Head of caudate nucleus (tissue), 42 donors: Measurements from ENCODE around the gene USP11.

ENCODE experiments used
- DNase-seq, 42 donors: peaks; one replicate each; pipeline versions ENCODE4 v3.0.0 to v3.0.0-alpha.2; 2020 to 2021; ENCODE audit warnings: mixed read lengths in 7 of 42
- intact Hi-C: fragments of 100-400 bp; cut with DNase I; formaldehyde crosslinking; loops from one replicate; pipeline ENCODE4 v1.15.0; 2022

USP11 gene

DNA sequence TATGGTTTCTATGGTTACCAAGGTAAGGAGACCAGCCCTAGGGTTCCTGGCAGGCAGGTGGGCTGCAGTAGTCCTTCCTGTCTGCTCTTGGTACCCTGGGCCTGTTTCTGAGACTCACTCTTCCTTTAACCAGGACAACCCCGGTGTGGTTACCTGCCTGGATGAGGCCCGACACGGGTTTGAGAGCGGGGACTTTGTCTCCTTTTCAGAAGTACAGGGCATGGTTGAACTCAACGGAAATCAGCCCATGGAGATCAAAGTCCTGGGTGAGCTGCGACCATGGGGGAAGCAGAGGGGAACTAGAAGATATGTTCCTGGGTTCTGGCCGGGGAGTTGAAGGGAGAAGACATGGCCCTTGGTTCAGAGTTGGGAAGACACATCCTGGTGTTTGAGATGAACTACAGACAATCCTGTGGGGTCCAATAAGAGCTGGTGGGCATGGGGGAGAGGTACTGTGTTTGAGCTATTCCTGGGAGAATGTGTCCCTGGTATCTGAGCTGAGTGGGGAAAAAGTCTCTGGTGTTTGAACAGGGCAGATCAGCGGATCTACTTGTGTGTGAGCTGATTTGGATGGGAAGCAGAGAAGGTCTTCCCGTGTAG is 31.4 kb upstream of the USP11 start:
- intact Hi-C loops, result no loop called here
- DNase-seq, result no peak

DNA sequence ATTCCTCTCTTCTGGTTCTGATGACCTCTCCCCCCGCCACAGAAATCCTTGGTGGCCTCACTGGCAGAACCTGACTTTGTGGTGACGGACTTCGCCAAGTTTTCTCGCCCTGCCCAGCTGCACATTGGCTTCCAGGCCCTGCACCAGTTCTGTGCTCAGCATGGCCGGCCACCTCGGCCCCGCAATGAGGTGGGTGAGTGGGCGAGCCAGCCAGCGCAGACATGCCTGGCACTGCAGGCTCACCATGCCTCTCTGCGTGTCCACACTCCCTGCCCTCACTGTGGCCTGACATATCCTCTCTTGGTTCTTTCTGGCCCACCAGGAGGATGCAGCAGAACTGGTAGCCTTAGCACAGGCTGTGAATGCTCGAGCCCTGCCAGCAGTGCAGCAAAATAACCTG is 30.5 kb upstream of the USP11 start:
- DNase-seq, result no peak
- intact Hi-C loops, result no loop called here

- intact Hi-C loops, result no loop called here
Observed at GRCh38 chrX:47202877-47203276, 29.9 kb upstream of the USP11 start.

GRCh38 chrX:47204970-47205369 is 27.8 kb upstream of the USP11 start:
- peak in 2 of 42 donors; percentile 25 to 42 for DNase-seq
- intact Hi-C loops, result no loop called here

More at GRCh38 chrX:47202877-47203276, 29.9 kb upstream of the USP11 start:
- no peak for DNase-seq

DNA sequence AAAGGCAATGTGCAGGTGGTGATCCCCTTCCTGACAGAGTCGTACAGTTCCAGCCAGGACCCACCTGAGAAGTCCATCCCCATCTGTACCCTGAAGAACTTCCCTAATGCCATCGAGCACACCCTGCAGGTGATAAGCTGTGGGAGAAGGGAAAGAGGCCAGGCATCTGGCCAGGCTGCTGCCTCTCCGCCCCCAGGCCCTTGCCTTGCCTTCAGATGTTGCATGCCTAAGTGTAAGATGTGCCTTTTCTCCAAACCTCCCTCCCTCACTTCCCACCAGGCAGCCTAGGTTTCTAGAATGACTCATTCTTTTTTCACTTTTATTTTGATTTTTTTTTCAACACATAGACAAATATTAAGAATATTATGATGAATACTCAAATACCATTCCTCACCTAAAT is 26.5 kb upstream of the USP11 start:
- DNase-seq, result peak in 5 of 42 donors; percentile 8 to 53 (median 43)
- intact Hi-C loops, result no loop called here

DNA sequence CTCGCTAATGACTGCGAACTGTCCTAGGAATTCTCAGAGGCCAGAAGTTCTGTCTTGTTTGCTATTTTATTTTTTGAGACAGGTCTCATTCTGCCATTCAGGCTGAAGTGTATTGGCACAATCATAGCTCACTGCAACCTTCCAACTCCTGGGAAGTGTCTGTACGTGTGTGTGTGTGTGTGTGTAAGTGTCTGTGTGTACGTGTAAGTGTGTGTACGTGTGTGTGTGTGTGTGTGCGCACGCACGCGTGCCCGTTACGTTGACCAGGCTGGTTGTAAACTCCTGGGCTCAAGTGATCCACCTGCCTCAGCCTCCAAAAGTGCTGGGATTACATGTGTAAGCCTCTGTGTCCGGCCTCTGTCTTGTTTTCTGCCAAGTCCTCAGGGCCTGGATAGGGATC is 24.7 kb upstream of the USP11 start:
- intact Hi-C loops, result no loop called here
- DNase-seq, result no peak

DNA sequence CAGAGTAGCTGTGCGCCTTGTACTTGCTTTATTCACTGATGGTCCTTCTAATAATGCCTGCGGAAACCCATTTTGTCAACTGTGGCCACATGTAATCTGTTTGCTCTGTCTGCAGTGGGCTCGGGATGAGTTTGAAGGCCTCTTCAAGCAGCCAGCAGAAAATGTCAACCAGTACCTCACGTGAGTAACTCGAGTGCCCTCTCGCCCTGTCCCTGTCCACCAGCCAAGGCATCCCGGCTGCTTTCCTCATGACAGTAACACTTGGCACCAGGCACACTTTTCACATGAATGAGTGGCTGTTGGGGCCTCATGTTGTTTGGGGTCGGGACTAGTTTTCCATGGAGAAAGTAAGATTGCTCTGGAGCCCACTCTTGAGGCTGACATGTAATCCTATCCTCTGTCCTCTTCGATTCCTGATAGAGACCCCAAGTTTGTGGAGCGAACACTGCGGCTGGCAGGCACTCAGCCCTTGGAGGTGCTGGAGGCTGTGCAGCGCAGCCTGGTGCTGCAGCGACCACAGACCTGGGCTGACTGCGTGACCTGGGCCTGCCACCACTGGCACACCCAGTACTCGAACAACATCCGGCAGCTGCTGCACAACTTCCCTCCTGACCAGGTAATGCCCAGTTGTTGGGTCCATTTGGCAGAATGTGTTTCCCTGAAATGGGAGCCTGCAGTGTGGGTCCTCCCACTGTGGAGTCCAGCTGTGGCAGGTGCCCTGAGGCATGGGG is 23.1 kb upstream of the USP11 start:
- intact Hi-C loops, result no loop called here
- DNase-seq, result peak in 1 of 42 donors; percentile 53

DNA sequence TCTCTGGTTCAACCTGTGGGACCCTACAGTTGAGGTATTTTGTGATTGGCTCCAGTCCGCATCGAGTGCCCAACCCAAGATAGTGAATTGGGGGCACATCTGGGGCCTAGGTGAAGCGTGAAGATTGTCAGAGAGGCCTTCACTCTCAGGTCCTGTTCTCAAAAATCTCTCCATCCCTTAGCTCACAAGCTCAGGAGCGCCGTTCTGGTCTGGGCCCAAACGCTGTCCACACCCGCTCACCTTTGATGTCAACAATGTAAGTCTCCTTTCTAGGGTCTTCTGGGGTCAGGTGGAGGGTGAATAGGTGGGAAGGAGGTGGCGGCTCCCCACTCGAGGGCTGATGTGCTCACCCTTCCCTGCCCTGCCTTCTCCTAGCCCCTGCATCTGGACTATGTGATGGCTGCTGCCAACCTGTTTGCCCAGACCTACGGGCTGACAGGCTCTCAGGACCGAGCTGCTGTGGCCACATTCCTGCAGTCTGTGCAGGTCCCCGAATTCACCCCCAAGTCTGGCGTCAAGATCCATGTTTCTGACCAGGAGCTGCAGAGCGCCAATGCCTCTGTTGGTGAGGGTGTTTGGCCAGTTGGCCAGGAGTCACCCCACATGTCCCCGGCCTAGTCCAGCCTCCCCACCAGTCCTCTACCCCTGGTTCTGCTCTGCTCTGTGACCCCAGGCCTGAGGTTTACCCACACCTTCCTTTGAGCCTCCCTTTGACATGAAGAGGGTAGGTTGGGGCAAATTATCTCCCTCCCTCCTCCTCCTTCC is 22.0 kb upstream of the USP11 start:
- DNase-seq, result no peak
- intact Hi-C loops, result no loop called here

- intact Hi-C loops, result no loop called here
- DNase-seq, result no peak
Observed at GRCh38 chrX:47212381-47213293, 20.2 kb upstream of the USP11 start.

GRCh38 chrX:47214435-47215077 is 18.3 kb upstream of the USP11 start:
- intact Hi-C loops, result no loop called here
- DNase-seq, result no peak

- no peak for DNase-seq
- intact Hi-C loops, result no loop called here
Observed at GRCh38 chrX:47215291-47215900, 17.4 kb upstream of the USP11 start.

- DNase-seq, result no peak
- intact Hi-C loops, result no loop called here
Observed at GRCh38 chrX:47216393-47216925, 16.4 kb upstream of the USP11 start.

DNA sequence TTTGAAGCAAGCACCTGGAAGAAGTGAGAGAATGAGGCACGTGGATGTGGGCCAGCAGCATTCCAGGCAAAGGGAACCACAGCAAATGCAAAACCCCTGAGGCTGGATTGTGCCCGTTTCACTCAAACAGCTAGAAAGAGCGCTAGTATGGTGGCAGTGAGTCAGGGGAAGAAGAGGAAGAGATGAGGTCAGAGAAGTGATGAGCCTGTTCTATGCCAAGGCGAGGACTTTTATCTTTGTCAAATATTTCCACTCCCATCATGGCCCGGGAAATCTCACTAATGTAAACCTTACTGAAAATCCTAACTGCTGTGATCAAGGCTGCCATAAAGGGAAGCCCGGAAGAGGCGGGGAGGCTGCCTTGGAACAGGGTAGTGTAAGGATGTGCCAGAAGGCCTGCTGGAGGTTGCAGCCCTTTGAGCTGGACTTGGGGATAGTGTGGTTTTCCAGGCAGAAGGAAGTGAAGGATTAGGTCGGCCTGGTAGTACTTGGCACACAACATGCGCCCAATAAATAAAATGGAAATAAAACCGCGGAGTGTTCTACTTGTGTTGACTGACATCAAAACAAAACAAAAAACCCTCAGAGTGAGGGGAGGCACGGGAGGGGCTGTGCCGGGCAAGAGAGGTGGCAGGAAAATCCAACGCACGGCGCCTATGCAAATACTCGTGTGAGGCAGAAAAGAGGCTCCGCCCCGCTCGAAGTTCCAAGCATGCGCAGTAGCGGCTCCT is 15.5 kb upstream of the USP11 start:
- no peak for DNase-seq
- intact Hi-C loops, result no loop called here

GRCh38 chrX:47217852-47218279 is 14.9 kb upstream of the USP11 start:
- peak; percentile 88 to 98 (median 95) for DNase-seq
- intact Hi-C loops, result no loop called here

DNA sequence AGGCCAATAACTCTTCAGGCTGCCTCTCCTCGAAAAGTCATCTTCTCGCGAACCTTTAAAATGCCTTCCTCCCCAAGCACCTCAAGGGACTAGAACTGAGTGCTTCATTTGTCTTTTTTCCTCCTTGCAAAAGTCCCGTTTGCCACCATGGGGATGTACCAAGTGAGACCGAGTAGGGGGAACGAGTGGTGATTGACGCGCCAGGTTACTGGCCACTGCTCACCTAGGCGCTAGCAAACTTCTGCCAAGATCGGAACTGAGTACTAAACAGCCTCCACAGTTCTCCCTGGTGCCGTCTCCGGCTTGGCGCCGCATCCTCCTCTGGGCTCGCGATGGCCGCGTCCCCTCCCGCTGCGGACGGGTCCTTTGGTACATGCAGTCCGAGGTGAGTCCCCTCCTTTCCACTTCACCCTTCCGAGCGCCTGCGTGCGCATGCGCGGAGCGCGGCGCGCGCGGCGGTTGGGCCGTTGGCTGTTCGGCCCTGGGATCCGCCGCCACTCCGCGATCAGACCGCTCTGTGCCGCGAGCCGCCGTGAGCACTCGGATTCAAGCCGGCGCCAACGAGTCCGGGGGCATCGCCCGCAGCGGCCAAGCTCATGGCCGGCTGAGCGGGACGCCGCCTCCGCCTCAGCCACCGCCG is 14.4 kb upstream of the USP11 start, which contains the start of gene CDK16:
TSS of gene CDK16 (plus strand) at position 402 of the 640 bp plus-strand sequence. CDS start 4,877 bp downstream, outside the sequence.
- DNase-seq, result peak; percentile 42 to 92 (median 81)
- intact Hi-C loops, result no loop called here
